Activated T-helper 1 cell treated with anti-CD3 and anti-CD28 coated beads, Interleukin-12 subunit alpha, Interleukin-12 subunit beta, Interleukin-2, Interleukin-4 antibody, amounts not matched to agents 30 ng/mL and 10 ng/mL and 1 ng/mL, durations not matched to agents 14 hours and 24 hours and 36 hours (primary cell): ENCODE measurements around the gene CGNL1. TPM values are rescaled to one million over a fixed set of nuclear protein-coding genes. Genes with fewer than 3 reads are reported as not detected.

Source experiments
- DNase-seq: peaks from one replicate; pipeline ENCODE4 v3.0.0; 2021; ENCODE audit warnings: low spot score
- H3K27ac Mint-ChIP-seq: one replicate; pipeline ENCODE4 v1.8.0; 2021; ENCODE audit warnings: mild to moderate bottlenecking, mixed read lengths
- H3K27me3 Mint-ChIP-seq: one replicate; pipeline ENCODE4 v1.8.0; 2022; ENCODE audit warnings: mild to moderate bottlenecking, moderate library complexity, mixed read lengths; ENCODE audit not compliant: insufficient read depth
- H3K36me3 Mint-ChIP-seq: one replicate; pipeline ENCODE4 v1.8.0; 2021; ENCODE audit warnings: low read depth, mixed read lengths
- H3K4me1 Mint-ChIP-seq: one replicate; pipeline ENCODE4 v1.8.0; 2021; ENCODE audit warnings: low read depth, mixed read lengths
- H3K4me3 Mint-ChIP-seq: one replicate; pipeline ENCODE4 v1.8.0; 2021; ENCODE audit warnings: mild to moderate bottlenecking, moderate library complexity, mixed read lengths
- H3K9me3 Mint-ChIP-seq: one replicate; pipeline ENCODE4 v1.8.0; 2021; ENCODE audit warnings: mixed read lengths
- intact Hi-C: fragments of 100-400 bp; cut with micrococcal nuclease; formaldehyde crosslinking; loops from one replicate; pipeline ENCODE4 v1.15.1; 2024
- total RNA-seq: library from RNA; stranded (reverse); gene quantifications from 2 replicates; pipeline ENCODE4 v1.2.3, GENCODE V29; 2022

The CGNL1 gene
- total RNA-seq, 1 donor from 2014 or later: not detected

GRCh38 chr15:57443486-57443885 lies 67.2 kb downstream of the CGNL1 start:
- Mint-ChIP-seq H3K27me3 (peaks cover 3% of the 10 kb centered on the region), H3K36me3 (no peaks in the 10 kb centered on the region), H3K27ac (no peak overlapping the region), H3K9me3 (no peaks in the 10 kb centered on the region), H3K4me3 (no peak overlapping the region), H3K4me1 (no peaks in the 10 kb centered on the region)
- no peak for DNase-seq
- intact Hi-C loops: no loop called here

GRCh38 chr15:57444877-57445513 lies 68.7 kb downstream of the CGNL1 start:
- Mint-ChIP-seq H3K9me3 (no peaks in the 10 kb centered on the region), H3K4me3 (no peak overlapping the region), H3K36me3 (no peaks in the 10 kb centered on the region), H3K27me3 (peaks cover 6% of the 10 kb centered on the region), H3K27ac (no peak overlapping the region), H3K4me1 (no peaks in the 10 kb centered on the region)
- DNase-seq: no peak
- intact Hi-C loops: loop anchor here (5.0 kb wide), 1 partner anchor 462 kb away; no protein-coding TSS in a partner anchor

- Mint-ChIP-seq H3K9me3 (no peaks in the 10 kb centered on the region), H3K4me3 (no peak overlapping the region), H3K27ac (no peak overlapping the region), H3K4me1 (no peaks in the 10 kb centered on the region), H3K27me3 (peaks cover 6% of the 10 kb centered on the region), H3K36me3 (no peaks in the 10 kb centered on the region)
- no peak for DNase-seq
- intact Hi-C loops: loop anchor here (5.0 kb wide), 1 partner anchor 461 kb away; no protein-coding TSS in a partner anchor
These were observed 69.6 kb downstream of the CGNL1 start for GRCh38 chr15:57445872-57446271.

GRCh38 chr15:57446393-57446792 lies 70.1 kb downstream of the CGNL1 start:
- Mint-ChIP-seq H3K27me3 (peaks cover 10% of the 10 kb centered on the region), H3K9me3 (no peaks in the 10 kb centered on the region), H3K36me3 (no peaks in the 10 kb centered on the region), H3K27ac (no peak overlapping the region), H3K4me1 (no peaks in the 10 kb centered on the region), H3K4me3 (no peak overlapping the region)
- intact Hi-C loops: loop anchor here (5.0 kb wide), 1 partner anchor 461 kb away; no protein-coding TSS in a partner anchor
- no peak for DNase-seq

GRCh38 chr15:57451555-57451954 lies 75.2 kb downstream of the CGNL1 start:
- Mint-ChIP-seq H3K9me3 (no peaks in the 10 kb centered on the region), H3K27ac (no peak overlapping the region), H3K4me1 (no peaks in the 10 kb centered on the region), H3K4me3 (no peak overlapping the region), H3K27me3 (peaks cover 8% of the 10 kb centered on the region), H3K36me3 (no peaks in the 10 kb centered on the region)
- DNase-seq: no peak
- intact Hi-C loops: no loop called here

- Mint-ChIP-seq H3K9me3 (no peaks in the 10 kb centered on the region), H3K27me3 (peaks cover 8% of the 10 kb centered on the region)
These were observed 75.9 kb downstream of the CGNL1 start for GRCh38 chr15:57452090-57452754.

GRCh38 chr15:57455929-57456328 lies 79.6 kb downstream of the CGNL1 start:
- no peak overlapping the region for H3K27ac Mint-ChIP-seq
- peaks cover 5% of the 10 kb centered on the region for H3K27me3 Mint-ChIP-seq
- no peak overlapping the region for H3K4me3 Mint-ChIP-seq
- H3K4me1 Mint-ChIP-seq: no peaks in the 10 kb centered on the region
- no peaks in the 10 kb centered on the region for H3K36me3 Mint-ChIP-seq
- intact Hi-C loops: no loop called here
- no peaks in the 10 kb centered on the region for H3K9me3 Mint-ChIP-seq
- no peak for DNase-seq

More at GRCh38 chr15:57452090-57452754, 75.9 kb downstream of the CGNL1 start:
- no peak for DNase-seq
- intact Hi-C loops: no loop called here
- H3K4me1 Mint-ChIP-seq: no peaks in the 10 kb centered on the region
- H3K27ac Mint-ChIP-seq: no peak overlapping the region
- no peaks in the 10 kb centered on the region for H3K36me3 Mint-ChIP-seq
- no peak overlapping the region for H3K4me3 Mint-ChIP-seq

GRCh38 chr15:57456559-57456958 lies 80.3 kb downstream of the CGNL1 start:
- intact Hi-C loops: no loop called here
- Mint-ChIP-seq H3K27me3 (peaks cover 2% of the 10 kb centered on the region), H3K36me3 (no peaks in the 10 kb centered on the region), H3K4me1 (no peaks in the 10 kb centered on the region), H3K27ac (no peak overlapping the region), H3K9me3 (no peaks in the 10 kb centered on the region), H3K4me3 (no peak overlapping the region)
- DNase-seq: no peak

- Mint-ChIP-seq H3K27ac (no peak overlapping the region), H3K9me3 (no peaks in the 10 kb centered on the region), H3K4me1 (no peaks in the 10 kb centered on the region), H3K27me3 (peaks cover 2% of the 10 kb centered on the region), H3K4me3 (no peak overlapping the region), H3K36me3 (no peaks in the 10 kb centered on the region)
- DNase-seq: no peak
- intact Hi-C loops: no loop called here
These were observed 81.4 kb downstream of the CGNL1 start for GRCh38 chr15:57457726-57458125.

- intact Hi-C loops: no loop called here
- Mint-ChIP-seq H3K9me3 (no peaks in the 10 kb centered on the region), H3K27ac (no peak overlapping the region), H3K4me3 (no peak overlapping the region), H3K27me3 (peaks cover 5% of the 10 kb centered on the region), H3K36me3 (no peaks in the 10 kb centered on the region), H3K4me1 (no peaks in the 10 kb centered on the region)
- DNase-seq: no peak
These were observed 82.1 kb downstream of the CGNL1 start for GRCh38 chr15:57458356-57458781.

- no peaks in the 10 kb centered on the region for H3K9me3 Mint-ChIP-seq
- H3K4me1 Mint-ChIP-seq: no peaks in the 10 kb centered on the region
- H3K27me3 Mint-ChIP-seq: peaks cover 5% of the 10 kb centered on the region
- no peak overlapping the region for H3K27ac Mint-ChIP-seq
- H3K36me3 Mint-ChIP-seq: no peaks in the 10 kb centered on the region
- no peak for DNase-seq
- H3K4me3 Mint-ChIP-seq: no peak overlapping the region
- intact Hi-C loops: no loop called here
These were observed 84.0 kb downstream of the CGNL1 start for GRCh38 chr15:57460208-57460816.

- no peaks in the 10 kb centered on the region for H3K36me3 Mint-ChIP-seq
These were observed 85.2 kb downstream of the CGNL1 start for GRCh38 chr15:57461541-57461940.

GRCh38 chr15:57462381-57462780 lies 86.1 kb downstream of the CGNL1 start:
- intact Hi-C loops: no loop called here
- Mint-ChIP-seq H3K4me3 (no peak overlapping the region), H3K9me3 (no peaks in the 10 kb centered on the region), H3K36me3 (no peaks in the 10 kb centered on the region), H3K27ac (no peak overlapping the region), H3K27me3 (peaks cover 9% of the 10 kb centered on the region), H3K4me1 (no peaks in the 10 kb centered on the region)
- no peak for DNase-seq

More at GRCh38 chr15:57461541-57461940, 85.2 kb downstream of the CGNL1 start:
- H3K27me3 Mint-ChIP-seq: peaks cover 9% of the 10 kb centered on the region
- no peaks in the 10 kb centered on the region for H3K4me1 Mint-ChIP-seq
- H3K27ac Mint-ChIP-seq: no peak overlapping the region
- H3K9me3 Mint-ChIP-seq: no peaks in the 10 kb centered on the region
- DNase-seq: no peak
- no peak overlapping the region for H3K4me3 Mint-ChIP-seq
- intact Hi-C loops: no loop called here
